Adrenal gland (tissue), 12 donors: Measurements from ENCODE around the gene YKT6. TPM values are rescaled to one million over a fixed set of nuclear protein-coding genes. Genes with fewer than 3 reads are reported as not detected.

Source experiments
- DNase-seq, 7 donors: peaks; one replicate each; pipeline ENCODE4 v3.0.0-alpha.2; 2019 to 2020
- H3K27ac ChIP-seq, 5 donors: fragments of 200-600 bp; sonication (generic) in 4 of 5; 1 replicate in 3 of 5; 2 replicates in 2 of 5; pipeline versions ENCODE4 v1.5.1 to v1.8.0; 2016 to 2020; ENCODE audit warnings: mild to moderate bottlenecking in 1 of 5
- H3K27me3 ChIP-seq: fragments of 200-600 bp; 2 replicates; pipeline ENCODE4 v1.8.0; 2021
- H3K36me3 ChIP-seq, 2 donors: fragments of 200-600 bp; replicated peaks in 1 of 2; 1 replicate in 1 of 2; 2 replicates in 1 of 2; pipeline versions ENCODE4 v1.5.1 to v1.8.0; 2018 to 2022
- H3K4me1 ChIP-seq, 2 donors: fragments of 200-600 bp; replicated peaks in 1 of 2; 1 replicate in 1 of 2; 2 replicates in 1 of 2; pipeline versions ENCODE4 v1.5.1 to v1.8.0; 2018 to 2021
- H3K4me3 ChIP-seq, 4 donors: fragments of 200-600 bp; sonication (generic) in 3 of 4; one replicate each; pipeline ENCODE4 v1.5.1; 2016 to 2018
- H3K9me3 ChIP-seq, 3 donors: fragments of 200-600 bp; sonication (generic) in 1 of 3; replicated peaks in 1 of 3; 1 replicate in 2 of 3; 2 replicates in 1 of 3; pipeline versions ENCODE4 v1.5.1 to v1.8.0; 2016 to 2021
- CTCF ChIP-seq, 6 experiments: fragments of 450-650 bp in 4 of 6; fragments of 200-600 bp in 2 of 6; sonication (generic) in 1 of 6; IDR thresholded peaks; 1 replicate in 5 of 6; 2 replicates in 1 of 6; pipeline versions ENCODE4 v1.5.1 to v1.8.0; 2016 to 2021; ENCODE audit warnings: antibody characterized with exemption in 6 of 6, mild to moderate bottlenecking in 2 of 6, moderate library complexity in 1 of 6
- POLR2A ChIP-seq, 2 donors: fragments of 450-650 bp; IDR thresholded peaks; one replicate each; pipeline ENCODE4 v1.6.1; 2017; ENCODE audit warnings: antibody characterized with exemption in 2 of 2, mild to moderate bottlenecking in 2 of 2, moderate library complexity in 1 of 2
- WGBS, 4 donors: extraction: QIAGEN DNeasy Blood & Tissue Kit in 2 of 4; methylation state at CpG; one replicate each; pipeline versions ENCODE4 v1.1.5 to v1.1.7; 2013 to 2017; 5-methylcytosine and 5-hydroxymethylcytosine counted together
- intact Hi-C, 2 donors: fragments of 100-400 bp; cut with DNase I; formaldehyde crosslinking; loops; one replicate each; pipeline versions ENCODE4 v1.14.1 to v1.15.0; 2022 to 2023
- polyA plus RNA-seq, 3 donors: library from polyadenylated mRNA; stranded (reverse); fragments of 200-250 nt in 2 of 3; fragments of 350-450 nt in 1 of 3; fragmentation: Illumina TruSeq in 1 of 3; extraction: RNeasy Lipid Tissue Mini Kit (QIAGEN cat#74804) in 1 of 3; gene quantifications; one replicate each; pipeline ENCODE4 v1.2.3, GENCODE V29; 2013 to 2014
- total RNA-seq, 9 donors: library from RNA; depleted of rRNA in 4 of 9; stranded (reverse); fragments of >200 nt in 4 of 9; fragments of 120-200 nt in 1 of 9; fragmentation: NEBNext Ultra II Directional in 1 of 9; extraction: Animal tissue kit (Norgen Biotek cat#: 25700) in 1 of 9; gene quantifications; one replicate each; pipeline versions ENCODE4 v1.1.0 to v1.2.4, GENCODE V29; 2013 to 2023
- donor health status: healthy with polysubstance abuse.
- donor health status: Bipolar disorder and iron deficiency.
- donor health status: DM: yes; HTN: yes; CAD: no.
- donor health status: DM: no; HTN: no; CAD: no.
- donor health status: DM: no; HTN: no; CAD: no.
- donor health status: DM: yes; HTN: yes; CAD: no.

YKT6 gene
- total and polyA plus RNA-seq, 12 donors: 32.8 to 94.7 (median 53.8) TPM

GRCh38 chr7:44237696-44238095 is 36.9 kb downstream of the YKT6 start:
- no peak overlapping the region for H3K4me3 ChIP-seq
- no peaks in the 10 kb centered on the region for H3K27me3 ChIP-seq
- no peaks in the 10 kb centered on the region for H3K9me3 ChIP-seq
- TF ChIP-seq POLR2A (IDR thresholded peaks at IDR 0.05): no peak
- TF ChIP-seq CTCF (IDR thresholded peaks at IDR 0.05): no peak
- H3K4me1 ChIP-seq: peaks cover 0 to 6% of the 10 kb centered on the region in 2 donors
- no peak overlapping the region for H3K27ac ChIP-seq
- no peak for DNase-seq
- intact Hi-C loops: no loop called here
- H3K36me3 ChIP-seq: no peaks in the 10 kb centered on the region
- WGBS, 4 donors: 80 to 100% (median 86%) methylated on average over 3 to 10 of the region's 10 CpGs

DNA sequence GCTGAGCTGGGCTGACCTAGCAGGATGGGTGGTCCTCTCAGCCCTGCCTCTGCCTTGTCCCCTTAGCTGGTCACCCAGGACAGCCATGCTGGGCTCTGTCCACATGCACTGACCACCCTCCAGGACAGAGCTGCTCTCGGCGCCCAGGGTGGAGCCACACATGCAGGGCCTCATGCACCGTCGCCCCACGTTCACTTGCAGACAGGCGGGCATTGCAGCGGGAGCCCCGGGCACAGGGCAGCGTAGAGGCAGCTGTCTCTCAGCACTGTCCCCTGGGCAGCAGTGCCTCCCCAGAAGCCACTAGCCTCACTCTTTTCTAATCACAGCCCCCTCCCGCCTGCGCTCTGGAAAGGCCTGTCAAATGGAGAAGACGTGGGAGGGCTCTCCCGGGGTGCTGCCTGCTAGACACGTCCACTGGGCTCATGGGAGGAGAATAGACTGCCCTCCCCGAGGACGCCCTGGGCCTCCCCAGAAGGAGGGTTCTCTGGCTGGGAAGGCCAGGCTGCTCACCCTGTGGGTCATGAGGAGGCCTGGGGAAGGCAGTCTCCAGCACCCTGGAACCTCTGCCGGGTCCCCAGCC is 37.4 kb downstream of the YKT6 start:
- intact Hi-C loops: no loop called here
- Histone ChIP-seq H3K27ac (no peak overlapping the region), H3K9me3 (no peaks in the 10 kb centered on the region), H3K27me3 (no peaks in the 10 kb centered on the region), H3K36me3 (no peaks in the 10 kb centered on the region), H3K4me1 (peaks cover 0 to 6% of the 10 kb centered on the region in 2 donors), H3K4me3 (no peak overlapping the region)
- TF ChIP-seq CTCF (IDR thresholded peaks at IDR 0.05): no peak
- TF ChIP-seq POLR2A (IDR thresholded peaks at IDR 0.05): no peak
- WGBS, 4 donors: 76 to 92% (median 82%) methylated on average over 1 to 17 of the region's 17 CpGs
- no peak for DNase-seq

- intact Hi-C loops: no loop called here
- Histone ChIP-seq H3K9me3 (no peaks in the 10 kb centered on the region), H3K4me1 (peaks cover 0 to 6% of the 10 kb centered on the region in 2 donors), H3K36me3 (no peaks in the 10 kb centered on the region), H3K27me3 (no peaks in the 10 kb centered on the region), H3K27ac (no peak overlapping the region), H3K4me3 (no peak overlapping the region)
- no peak for DNase-seq
- TF ChIP-seq CTCF (IDR thresholded peaks at IDR 0.05) (no peak), POLR2A (IDR thresholded peaks at IDR 0.05) (no peak)
- WGBS, 4 donors: 74 to 75% (median 75%) methylated on average over 9 to 24 of the region's 24 CpGs
Measured at GRCh38 chr7:44239361-44239760, 38.6 kb downstream of the YKT6 start.

GRCh38 chr7:44240376-44240775 is 39.6 kb downstream of the YKT6 start:
- no peak for TF ChIP-seq CTCF (IDR thresholded peaks at IDR 0.05)
- TF ChIP-seq POLR2A (IDR thresholded peaks at IDR 0.05): no peak
- WGBS, 4 donors: 63 to 82% (median 70%) methylated on average over 14 to 16 of the region's 16 CpGs
- Histone ChIP-seq H3K4me3 (no peak overlapping the region), H3K27me3 (no peaks in the 10 kb centered on the region), H3K36me3 (no peaks in the 10 kb centered on the region), H3K27ac (no peak overlapping the region), H3K9me3 (no peaks in the 10 kb centered on the region), H3K4me1 (peaks cover 0 to 2% of the 10 kb centered on the region in 2 donors)
- intact Hi-C loops: loop anchor here (5.0 kb wide), 2 partner anchors 237 to 327 kb away; no protein-coding TSS in a partner anchor
- no peak for DNase-seq
